ELR (cell line): ENCODE measurements around the gene EXO1.
A peak's percentile ranks its signal among the peaks of the same experiment; 100 is the strongest.

Experiments
- DNase-seq: peaks from one replicate; pipeline ENCODE4 v3.0.0-alpha.2; 2015; ENCODE audit warnings: low read depth

The EXO1 gene

DNA sequence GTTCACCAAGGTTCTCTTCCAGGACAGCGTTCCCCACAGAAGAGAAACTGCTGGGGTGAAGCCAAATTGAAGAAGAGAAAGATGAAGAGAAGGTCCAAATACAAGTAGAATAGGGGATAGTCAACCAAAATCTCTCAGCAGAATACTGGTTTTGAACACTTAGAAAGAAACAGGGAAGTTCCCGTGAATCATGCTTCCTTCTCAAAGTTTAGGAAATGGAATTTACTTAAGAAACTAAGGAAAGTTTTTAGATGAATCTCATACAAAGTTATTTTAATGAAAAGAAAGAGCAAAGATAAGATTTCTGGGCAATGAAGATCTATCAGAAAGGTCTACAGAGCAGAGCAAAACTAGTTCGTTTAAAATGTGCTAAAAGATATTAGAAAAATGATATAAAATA lies 43.3 kb downstream of the EXO1 start:
- DNase-seq: no peak

DNA sequence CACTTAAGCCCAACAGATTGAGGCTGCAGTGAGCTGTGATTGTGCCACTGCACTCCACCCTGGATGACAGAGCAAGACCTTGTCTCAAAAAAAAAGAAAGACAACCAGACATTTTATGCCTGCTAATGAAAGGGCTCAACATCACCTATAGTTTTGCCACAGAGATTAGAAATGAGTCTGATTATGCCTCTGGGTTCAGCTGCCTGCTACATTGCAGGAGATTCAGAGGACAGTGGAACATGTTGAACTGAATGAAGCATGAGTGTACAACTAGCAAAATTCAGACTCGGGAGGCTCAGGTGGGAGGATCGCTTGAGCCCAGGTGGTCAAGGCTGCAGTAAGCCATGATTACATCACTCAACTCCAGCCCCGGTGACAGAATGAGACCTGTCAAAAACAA lies 46.0 kb downstream of the EXO1 start:
- no peak for DNase-seq

DNA sequence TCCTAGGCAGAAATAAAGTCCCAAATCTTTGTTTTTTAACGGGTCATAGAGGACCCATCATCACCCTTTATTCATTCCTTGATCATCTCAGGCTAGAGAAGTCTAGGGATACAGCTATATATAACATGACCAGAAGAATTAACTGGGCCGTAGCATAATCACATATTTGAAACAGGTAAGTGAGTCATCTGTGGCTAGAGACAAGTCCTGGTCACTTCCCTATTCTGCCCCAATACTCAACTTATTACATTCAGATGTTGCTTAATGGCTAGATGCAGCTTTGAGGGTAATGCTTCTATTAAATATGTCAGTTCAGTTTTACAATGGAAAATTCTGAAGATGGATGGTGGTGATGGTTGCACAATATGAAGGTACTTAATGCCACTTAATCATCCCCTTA lies 47.0 kb downstream of the EXO1 start:
- DNase-seq: no peak

DNA sequence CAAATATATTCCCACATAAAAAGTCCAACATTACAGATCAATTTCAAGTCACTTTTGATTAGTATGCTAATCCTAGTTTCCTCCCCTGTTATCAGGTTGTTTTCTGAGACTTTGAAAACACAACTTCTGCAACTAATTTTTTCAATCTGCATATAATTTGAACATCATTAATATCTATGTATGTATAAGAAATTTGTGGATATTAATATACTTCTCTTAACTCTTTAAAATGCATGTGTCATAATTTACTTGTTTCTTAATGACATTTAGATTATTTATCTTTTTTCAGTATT lies 48.6 kb downstream of the EXO1 start:
- no peak for DNase-seq

DNA sequence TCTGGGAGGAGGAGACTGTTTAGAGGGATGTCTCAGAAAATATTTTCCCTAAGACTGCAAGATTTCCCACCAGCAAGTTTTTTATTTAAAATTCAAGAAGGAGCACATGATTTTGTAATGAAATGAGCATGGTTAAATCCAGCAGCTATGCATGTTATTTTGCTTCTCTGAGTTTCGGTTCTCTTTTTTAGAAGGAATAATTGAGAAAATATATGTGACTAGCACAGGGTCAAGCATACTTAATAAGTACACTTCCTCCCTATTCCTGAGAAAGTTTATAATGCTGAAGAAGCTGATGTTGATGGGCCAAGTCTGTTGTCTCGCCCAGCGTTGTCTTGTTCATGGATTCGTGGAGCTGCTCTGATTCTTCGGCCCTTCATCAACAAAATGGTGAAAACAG lies 51.2 kb downstream of the EXO1 start:
- no peak for DNase-seq

DNA sequence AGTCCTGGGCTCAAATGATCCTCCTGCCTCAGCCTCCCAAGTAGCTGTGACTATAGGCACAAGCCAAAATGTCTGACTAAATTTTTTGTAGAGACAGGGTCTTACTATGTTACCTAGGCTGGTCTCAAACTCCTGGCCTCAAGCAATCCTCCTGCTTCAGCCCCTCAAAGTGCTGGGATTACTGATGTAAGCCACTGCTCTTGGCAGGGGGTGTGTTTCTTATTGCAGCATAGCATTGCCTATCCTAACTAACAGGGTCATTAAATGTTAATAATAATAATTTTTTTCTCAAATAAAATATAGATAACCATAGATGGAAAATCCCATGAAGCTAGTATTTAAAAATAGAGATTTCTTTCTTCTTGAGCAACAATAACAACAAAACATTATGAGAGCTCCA lies 52.4 kb downstream of the EXO1 start:
- no peak for DNase-seq

DNA sequence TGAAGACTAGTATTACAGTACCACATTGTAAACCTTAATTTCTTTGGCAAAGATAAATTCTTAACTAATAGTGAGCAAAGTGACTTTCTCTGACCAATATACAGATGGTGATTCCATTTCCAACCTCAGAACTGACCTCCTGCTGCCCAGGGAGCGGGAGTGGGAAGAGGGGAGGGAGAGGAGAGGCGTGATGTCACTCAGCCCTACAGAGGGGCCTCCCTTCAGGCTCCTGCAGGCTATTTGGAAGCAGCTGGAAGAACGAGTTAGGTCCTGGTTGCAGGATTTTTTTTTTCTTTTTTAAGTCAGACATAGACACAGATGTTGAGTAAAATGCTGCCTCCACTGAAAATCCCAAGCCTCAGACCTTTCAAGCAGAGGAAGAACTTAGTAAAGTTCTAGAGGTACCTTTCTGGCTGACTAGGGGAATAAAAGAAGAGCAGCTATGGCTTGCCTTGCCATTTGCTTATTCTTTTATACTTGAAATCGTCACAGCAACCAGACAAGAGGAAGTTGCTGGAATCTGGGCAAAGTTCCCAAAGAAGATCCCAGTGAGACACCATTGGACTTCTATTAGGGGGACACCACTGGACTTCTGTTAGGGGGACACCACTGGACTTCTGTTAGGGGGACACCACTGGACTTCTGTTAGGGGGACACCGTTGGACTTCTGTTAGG lies 54.5 kb downstream of the EXO1 start:
- no peak for DNase-seq

DNA sequence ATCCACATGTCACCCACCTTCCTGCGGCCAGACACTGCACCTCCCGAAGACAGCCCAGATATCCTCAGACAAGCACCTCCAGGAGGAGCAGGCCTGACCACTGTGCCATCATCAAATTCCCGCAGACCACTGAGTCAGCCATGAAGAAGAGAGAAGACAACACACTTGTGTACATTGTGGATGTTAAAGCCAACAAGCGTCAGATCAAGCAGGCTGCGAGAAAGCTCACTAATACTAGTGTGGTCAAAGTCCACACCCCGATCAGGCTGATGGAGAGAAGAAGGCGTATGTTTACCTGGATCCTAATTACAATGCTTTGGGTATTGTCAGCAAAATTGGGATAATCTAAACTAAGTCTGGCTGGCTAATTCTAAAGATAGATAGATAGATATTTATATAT lies 68.2 kb downstream of the EXO1 start:
- no peak for DNase-seq

DNA sequence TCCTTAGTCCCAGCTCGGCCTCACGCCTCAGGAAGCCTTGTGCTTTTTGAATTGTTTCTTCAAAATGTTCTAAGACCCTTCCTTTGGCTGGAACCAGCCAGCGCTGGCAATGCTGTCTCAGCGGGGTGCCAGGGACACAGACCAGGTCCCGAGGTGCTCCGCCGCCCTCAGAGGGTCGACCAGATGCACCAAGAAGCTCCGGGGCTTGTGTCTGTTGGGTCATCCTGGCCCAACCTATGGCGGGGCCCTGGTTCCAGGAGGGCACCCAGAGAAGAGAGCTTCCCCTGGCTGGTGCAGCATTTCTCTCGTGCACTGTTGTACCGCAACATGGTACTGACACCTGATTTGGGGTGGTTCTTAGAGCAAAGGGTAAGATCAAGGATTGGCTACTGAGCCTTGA lies 69.5 kb downstream of the EXO1 start:
- no peak for DNase-seq

DNA sequence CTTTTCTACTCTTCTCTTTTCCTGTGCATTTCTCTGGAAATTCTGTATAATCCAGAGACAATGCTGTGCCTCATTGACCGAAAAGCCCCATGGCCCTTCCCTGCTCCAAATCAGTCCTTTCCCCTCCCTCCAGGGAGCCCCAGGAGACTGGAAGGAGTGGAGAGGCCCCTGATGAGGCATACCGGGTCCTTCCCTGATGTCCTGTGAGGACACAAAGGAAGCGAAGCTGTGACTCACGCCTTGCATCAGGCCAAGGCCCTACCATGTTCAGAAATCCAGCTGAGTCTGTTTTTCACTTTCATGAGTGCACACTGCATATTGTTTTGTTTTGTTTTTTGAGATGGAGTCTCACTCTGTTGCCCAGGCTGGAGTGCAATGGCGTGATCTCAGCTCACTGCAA lies 70.9 kb downstream of the EXO1 start:
- peak; percentile 83 for DNase-seq

DNA sequence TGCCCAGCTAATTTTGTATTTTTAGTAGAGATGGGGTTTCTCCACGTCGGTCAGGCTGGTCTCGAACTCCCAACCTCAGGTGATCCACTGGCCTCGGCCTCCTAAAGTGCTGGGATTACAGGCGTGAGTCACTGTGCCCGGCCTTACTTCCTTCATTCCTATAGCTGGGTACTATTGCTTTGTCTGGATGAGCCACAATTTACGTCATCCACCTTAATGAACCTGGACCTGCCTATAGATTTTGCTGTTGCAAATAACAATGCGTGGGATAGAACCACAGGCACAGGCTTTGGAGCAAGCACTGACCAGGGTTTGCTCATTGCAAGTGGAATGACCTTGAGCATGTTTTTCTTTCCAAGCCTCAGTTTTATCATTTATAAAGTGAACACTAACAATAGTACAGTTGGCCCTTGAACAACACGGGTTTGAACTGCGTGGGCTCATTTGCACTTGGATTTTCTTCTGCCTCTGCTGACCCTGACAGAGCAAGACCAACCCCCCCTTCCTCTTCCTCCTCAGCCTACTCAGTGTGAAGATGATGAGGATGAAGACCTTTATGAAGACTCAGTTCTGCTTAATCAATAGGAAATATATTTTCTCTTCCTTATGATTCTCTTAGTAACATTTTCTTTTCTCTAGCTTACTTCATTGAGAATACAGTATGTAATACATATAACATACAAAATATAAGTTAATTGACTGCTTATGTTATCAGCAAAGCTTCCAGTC lies 76.2 kb downstream of the EXO1 start:
- DNase-seq: no peak

DNA sequence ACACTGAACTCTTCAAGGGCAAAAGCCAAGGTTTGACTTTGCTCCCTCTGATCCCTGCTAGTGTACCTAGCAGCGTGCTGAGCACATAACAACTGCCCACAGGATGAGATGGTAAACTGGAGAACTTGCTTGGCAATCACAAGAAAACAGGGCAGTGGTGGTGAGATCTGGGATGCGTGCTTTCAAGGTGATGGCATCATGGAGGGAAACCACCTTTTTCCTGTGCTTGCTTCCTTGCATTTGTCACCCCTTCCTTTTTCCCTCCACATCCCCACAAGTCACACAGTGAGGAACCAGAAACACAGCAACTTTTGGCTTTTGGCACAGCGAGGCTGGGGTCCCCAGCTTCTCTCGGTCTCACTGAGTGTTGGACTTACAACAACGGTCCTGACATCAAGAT lies 78.1 kb downstream of the EXO1 start:
- DNase-seq: no peak

DNA sequence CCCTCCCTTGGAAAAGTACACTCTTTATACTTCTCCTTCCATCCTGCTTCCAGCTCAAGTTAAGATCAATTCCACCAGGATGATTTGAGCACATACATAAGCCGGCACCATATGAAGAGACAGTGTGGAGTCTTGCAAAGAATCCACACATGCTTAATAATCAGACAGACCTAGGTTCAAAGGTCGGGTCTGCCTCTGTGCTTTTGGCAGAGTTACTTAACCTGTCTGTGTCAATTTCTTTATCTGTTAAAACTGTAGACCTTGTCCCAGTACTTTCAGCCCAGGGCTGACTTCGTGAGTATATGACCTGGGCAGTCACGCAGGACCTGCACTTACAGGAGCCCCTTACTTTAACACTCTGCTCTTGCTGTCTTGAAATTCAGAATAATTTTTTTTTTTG lies 79.3 kb downstream of the EXO1 start:
- no peak for DNase-seq

DNA sequence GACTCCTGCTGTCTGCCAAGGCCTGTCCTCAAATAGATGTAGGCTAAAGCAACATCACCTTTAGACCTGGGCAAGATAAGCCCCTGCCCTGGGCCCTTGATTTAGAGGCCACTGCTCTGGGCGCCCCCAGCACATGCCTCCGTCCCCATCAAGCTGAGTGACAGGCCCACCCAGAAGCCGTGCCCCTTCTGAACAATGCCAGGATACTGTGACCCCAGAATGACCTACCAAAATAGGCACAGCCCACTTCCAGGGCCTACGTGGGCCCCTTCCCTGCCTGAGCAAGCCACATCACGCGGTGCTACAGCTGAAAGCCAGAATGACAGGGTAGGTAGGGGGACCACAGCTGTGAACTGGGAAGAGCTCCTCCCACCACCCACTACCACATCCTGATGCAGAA lies 84.8 kb downstream of the EXO1 start:
- DNase-seq: no peak

DNA sequence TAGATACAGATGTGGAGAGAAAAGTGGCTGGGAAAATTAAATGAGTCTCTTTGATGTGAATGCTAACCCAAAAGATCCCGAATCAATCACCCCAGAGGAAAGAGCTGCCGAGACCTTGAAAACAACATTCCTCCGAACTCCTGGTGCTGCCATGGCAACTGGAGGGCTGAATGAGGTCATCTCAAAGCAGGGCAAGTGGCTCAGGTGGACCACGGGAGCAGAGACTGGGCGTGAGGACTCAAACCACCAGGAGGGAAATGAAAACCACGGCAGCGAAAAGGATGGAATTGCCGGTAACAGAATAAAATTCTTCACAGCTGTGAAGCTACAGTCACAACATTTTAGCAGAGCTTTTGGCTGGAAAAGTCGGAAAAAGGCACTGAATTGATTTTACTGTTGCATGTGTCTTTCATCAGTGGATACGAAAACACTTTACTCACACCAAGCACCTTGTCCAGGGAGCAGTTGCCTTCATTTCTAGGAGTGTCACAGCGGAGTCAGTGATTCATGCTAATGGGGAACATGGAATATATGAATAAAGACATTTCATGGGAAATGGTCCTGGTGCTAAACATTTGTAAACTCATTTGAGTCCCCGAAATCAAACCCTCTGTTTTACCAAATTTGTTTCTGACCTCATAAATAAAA lies 86.3 kb downstream of the EXO1 start:
- DNase-seq: peak; percentile 58

DNA sequence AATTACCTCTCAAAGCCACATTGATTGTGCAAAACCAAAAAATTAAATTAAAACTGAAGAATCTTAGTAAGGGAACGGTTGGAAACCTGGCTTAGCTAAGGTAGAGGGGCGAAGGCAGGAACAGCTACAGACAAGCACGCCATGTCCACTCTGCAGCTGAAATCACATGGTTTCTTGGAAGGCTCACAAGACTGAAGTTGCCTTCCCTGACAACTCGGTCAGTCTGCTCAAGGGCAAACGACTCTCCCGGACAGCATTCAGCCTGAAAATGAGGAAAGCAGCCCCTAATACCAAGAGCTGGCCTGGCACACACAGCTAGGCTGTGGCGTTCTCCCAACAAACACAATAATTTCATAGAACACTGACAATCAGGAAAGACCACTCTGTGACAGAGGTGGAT lies 86.9 kb downstream of the EXO1 start:
- DNase-seq: no peak
